Measurements from ENCODE around the gene TTC7B.

Gene TTC7B

DNA sequence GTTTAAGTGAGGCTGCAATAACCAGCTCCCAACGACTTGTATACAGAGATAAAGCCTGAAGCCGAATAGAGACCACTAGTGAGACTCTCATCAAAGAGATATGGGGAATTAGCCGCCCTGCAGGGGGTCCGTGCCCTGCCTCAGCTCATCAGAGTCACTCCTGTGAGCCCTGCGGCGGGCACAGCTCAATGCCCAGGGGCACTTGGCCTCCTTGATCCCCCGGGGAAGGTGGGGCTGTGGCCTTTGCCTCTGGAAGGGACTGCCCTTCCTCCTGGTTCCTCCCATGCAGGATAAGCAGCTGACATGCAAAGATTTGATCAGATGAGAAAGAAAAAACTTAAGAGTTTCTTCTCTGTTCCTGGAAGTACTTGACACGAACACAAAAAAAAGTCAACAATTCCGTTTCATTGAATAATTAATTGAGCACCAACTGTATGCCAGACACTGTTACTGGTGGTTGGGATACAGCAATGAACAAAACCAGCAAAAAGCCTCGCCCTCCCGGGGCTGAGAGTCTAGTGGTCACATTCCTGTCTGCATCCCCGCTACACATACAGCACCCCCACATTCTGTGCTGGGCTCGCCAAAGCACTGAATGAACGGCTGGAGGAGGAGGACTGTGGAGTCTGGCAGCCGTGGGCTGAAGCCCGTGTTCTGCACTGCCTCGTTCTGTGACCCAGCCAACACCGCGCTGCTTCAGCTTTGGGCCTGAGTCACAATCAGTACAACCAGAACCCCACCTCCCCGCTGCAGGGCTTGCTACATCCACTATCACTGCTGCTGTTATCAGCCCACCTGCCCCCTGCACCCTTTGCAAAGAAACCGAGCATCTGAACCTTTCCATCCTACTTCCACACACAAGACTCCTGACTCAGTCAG is 10.3 kb downstream of the TTC7B start:
- DNase-seq (ENCODE audit: low read depth) = no peak

DNA sequence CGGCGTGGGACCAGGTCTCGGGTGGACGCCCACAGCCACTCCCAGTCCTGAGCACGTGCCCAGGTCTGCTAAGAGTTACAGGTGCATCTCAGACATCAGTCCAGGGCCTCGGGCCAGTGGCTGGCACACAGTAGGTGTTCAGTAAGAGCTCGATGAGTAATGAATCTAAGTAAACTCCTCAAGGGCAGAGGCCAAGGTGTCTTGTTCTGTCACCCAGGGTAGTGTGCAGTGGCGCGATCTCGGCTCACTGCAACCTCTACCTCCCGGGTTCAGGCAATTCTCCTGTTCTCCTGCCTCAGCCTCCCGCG is 11.2 kb downstream of the TTC7B start:
- DNase-seq (ENCODE audit: low read depth) = no peak

DNA sequence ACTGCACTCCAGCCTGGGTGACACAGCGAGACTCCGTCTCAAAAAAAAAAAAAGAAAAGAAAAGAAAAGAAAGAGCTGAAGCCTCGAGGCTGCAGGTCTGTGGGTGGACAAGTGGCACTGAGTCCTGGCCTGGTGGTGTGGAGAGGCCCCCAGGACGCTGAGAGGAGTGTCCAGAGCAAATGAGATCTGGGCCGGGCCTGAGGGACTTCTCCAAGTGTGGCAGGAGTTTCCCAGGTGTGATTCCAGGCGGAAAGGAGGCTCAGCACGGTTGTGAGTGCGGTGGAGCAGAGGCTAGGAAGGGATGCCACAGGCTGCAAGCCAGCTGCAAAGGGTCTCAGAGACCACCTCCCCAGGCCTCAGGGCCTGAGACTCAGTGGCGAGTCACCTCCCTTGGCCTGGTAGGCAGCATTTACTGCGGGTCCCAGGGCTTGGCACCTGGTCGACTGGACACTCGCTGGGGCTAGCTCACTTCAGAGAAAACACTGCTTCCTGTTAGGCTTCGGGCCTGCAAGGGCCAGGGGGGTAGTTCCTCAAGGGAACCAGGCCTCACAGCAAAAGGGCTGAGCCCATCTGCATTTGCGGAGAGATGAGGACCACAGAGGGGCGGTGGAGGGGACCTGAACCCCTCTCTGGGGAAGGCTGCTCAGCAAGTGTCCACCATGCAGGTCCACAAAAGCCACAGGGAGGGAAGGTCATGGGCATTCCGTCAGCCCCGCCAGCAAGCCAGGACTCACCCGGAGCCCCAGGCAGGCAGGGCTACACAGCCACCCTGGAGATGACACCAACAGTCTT is 11.7 kb downstream of the TTC7B start:
- no peak for DNase-seq (ENCODE audit: low read depth)

GRCh38 chr14:90803249-90803648 is 13.0 kb downstream of the TTC7B start:
- DNase-seq (ENCODE audit: low read depth) = no peak

GRCh38 chr14:90799420-90799819 is 16.8 kb downstream of the TTC7B start:
- DNase-seq (ENCODE audit: low read depth) = no peak

- DNase-seq (ENCODE audit: low read depth) = no peak
These were observed 18.3 kb downstream of the TTC7B start for GRCh38 chr14:90797919-90798318.

DNA sequence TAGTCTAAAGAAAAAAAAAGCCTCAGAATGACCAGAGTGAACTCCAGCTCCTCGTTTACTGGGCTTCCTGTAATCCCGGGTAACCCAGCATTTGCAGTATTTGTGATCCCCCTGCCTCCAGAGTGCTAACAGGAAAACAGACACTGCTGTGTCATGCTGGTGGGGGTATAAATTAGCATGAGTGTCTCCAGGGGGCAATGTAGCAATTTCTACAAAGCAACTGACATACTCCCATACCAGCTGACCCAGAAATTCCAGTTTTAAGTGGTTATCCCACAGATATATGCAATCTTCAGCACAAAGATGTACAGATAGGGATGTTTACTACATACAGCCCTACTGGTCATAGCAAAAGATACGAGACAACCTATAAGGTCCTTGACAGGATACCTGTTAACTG is 18.8 kb downstream of the TTC7B start:
- no peak for DNase-seq (ENCODE audit: low read depth)

DNA sequence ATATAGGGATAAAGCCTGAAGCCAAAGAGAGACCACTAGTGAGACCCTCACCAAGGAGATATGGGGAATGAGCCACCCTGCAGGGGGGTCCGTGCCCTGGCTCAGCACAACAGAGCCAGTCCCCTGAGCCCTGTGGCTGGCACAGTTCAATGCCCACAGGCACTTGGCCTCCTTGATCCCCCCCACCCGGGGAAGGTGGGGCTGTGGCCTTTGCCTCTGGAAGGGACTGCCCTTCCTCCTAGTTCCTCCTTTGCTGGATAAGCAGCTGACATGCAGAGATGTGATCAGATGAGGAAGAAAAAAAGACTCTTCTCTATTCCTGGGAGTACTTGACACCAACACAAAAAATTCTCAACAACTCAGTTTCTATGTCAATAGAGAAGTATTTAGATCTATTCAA is 19.9 kb downstream of the TTC7B start:
- no peak for DNase-seq (ENCODE audit: low read depth)

- DNase-seq (ENCODE audit: low read depth) = no peak
These were observed 20.5 kb downstream of the TTC7B start for GRCh38 chr14:90795744-90796143.

- no peak for DNase-seq (ENCODE audit: low read depth)
These were observed 24.7 kb downstream of the TTC7B start for GRCh38 chr14:90791486-90791885.

GRCh38 chr14:90788031-90788430 is 28.2 kb downstream of the TTC7B start:
- no peak for DNase-seq (ENCODE audit: low read depth)

DNA sequence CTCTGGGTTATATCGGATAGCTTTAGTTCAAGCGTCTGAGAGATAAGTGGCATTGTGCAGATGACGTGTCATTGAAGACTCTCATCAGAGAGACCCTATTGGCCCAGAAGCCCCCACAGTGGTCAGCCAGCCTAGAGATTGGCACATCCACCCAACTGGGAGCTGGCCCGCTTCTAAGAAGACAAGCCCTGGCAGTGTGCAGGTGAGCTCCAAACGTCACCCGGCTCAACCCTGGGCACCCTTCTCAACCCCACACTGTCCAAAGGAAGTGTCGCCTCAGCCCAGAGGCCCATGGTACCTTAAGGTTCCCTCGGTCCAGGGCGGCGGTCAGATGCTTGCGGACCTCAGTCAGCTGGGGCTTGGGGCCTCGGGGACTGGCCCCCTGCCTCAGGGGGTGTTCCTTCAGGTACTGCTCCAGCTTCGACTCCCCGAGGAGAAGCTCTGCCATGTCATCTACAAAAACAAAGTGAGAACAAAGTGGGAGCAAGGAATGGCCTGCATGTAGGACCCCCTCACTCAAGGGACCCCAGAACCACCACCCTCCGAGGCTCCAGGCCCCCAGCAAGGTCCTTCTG is 30.3 kb downstream of the TTC7B start:
- DNase-seq (ENCODE audit: low read depth) = no peak

DNA sequence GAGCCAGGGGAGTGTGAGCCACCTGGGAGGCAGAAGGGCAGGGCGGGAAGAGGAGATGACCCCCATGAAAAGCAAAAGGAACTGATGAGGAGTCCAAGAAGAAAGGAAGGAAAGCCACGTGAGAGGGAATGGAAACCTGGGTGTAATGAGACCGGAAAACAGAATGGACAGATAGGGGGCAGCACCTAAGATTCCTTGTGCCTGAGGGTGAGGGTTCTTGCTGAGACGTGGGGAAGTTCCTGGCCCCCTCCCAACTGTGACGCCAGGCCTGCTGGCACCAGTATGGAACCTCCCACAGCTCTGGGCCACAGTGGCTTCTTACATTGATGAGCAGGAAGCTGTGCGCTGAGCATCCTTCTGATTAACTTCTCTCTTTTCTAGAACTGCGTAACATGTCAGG is 30.8 kb downstream of the TTC7B start:
- no peak for DNase-seq (ENCODE audit: low read depth)

DNA sequence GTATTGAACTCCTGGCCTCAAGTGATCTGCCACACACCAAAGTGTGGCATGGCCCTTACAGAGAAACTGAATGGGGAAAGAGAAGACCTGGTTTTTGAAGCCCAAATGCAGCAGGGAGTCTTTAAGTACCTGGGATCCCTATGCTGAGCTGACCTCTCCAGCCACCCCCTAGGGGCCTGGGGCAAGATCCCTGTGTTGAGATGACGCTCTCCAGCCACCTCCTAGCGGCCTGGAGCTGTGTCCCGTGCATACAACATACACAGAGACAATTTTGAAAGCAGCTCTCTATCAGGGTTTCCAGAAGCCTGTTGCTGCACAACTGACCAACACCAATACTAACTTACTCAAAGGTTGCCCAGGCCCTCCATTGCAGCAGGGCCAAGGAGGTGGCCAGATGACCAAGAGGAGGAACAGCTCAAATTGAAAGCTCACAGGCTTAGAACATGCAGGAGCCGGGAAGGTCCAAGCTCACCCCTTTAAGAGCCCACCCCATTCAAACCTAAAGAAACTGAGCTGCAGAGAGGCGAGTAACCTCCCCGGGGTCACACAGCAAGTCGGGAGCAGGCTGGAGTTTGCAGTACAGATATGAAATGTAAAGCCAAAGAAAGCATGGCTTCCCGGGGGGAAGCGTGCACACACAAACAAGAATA is 31.5 kb downstream of the TTC7B start:
- no peak for DNase-seq (ENCODE audit: low read depth)

GRCh38 chr14:90783344-90783743 is 32.9 kb downstream of the TTC7B start:
- DNase-seq (ENCODE audit: low read depth) = no peak

GRCh38 chr14:90782892-90783291 is 33.3 kb downstream of the TTC7B start:
- no peak for DNase-seq (ENCODE audit: low read depth)

DNA sequence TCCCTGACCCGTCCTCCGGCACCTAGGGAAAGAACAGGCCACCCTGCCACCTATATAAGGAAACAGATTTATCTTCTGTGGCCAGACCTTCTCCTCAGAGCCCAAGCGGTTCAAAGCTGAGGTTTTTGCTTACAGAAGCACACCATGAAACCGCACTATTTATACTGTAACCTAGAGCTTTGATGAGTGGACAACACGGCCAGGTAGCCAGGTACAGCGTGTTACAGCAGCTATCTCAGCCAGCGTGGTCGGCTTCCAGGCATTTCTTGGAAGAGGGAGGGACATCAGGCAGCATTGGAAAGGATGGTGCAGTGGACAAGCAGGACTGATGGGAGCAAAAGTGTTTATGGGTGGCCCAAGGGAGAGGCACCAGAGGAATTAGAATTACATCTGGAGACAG is 34.4 kb downstream of the TTC7B start:
- no peak for DNase-seq (ENCODE audit: low read depth)

DNA sequence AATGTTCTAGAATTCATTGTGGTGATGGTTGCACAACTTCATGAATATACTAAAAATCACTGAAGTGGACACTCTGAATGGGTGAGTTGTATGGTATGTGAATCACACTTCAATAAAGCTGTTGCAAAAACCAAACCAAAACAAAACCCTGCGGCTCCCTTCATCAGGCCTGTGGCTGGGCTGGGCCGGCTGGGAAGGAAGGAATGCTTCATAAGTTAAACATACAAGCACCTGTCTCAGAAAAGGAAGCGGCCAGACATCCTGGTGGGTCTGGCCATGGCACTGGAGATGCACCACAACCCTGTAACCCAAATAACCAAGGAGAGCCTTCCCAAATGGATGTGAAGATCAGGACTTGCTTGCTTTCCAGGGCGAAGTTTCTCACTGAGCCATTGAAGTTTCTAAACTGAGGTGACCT is 34.9 kb downstream of the TTC7B start:
- no peak for DNase-seq (ENCODE audit: low read depth)

DNA sequence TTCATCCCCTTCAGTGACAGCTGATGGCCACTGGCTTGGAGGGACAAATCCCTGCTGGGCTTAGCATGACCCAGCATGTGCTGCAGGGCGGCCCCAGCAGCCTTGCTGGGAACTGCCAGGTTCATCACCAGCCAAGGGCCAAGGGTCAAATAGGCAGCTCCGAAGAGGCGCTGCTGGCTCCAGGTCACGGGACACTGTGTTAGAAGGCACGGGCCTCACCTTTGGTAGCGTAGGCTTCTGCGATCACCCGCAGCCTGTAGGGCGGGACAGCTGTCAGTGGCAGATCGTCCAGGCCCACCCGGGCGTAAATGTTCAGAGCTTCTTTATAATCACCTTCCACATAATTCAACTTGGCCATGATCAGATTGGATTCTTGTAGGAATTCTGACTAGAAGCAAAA is 35.7 kb downstream of the TTC7B start:
- DNase-seq (ENCODE audit: low read depth) = no peak

GRCh38 chr14:90778571-90779255 is 37.5 kb downstream of the TTC7B start:
- DNase-seq (ENCODE audit: low read depth) = no peak

DNA sequence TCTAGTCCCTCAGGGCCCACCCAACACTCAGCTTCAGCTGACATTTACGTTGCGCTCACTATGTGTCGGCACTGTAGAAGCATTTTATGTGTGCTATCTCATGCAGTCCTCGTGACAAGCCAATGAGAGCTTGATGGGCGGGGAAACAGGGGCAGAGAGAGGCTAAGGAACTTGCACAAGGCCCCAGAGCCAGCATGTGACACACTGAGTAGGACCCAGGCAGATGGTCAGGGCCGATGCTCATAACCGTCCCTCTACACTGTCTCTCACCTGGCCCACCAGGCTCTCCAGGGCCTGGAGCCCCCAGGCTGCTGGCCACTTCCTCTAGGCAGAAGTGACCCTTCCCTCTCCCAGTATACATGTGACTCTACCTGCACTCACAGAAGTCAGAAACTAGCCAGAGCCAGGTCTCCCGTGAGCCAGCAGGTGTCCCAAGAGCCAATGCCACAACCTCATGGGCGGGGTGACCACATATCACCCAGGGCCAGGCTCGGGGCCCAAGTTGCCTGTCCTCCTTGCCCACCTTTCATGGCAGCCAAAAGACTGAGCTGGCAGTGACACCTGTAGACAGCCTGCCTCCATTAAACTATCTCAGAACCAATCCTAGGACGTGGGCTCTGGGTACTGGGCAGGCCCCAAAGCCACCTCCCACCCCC is 38.3 kb downstream of the TTC7B start:
- no peak for DNase-seq (ENCODE audit: low read depth)

- DNase-seq (ENCODE audit: low read depth) = no peak
These were observed 38.9 kb downstream of the TTC7B start for GRCh38 chr14:90777358-90777757.

Measured in activated T-helper 1 cell treated with Interleukin-2 at 50 U/mL for 16 hours (primary cell).